SU-DHL-6 (cell line): Measurements from ENCODE around the gene DHRS7B.

Experiments used
- CTCF ChIP-seq: fragments of 200-600 bp; sonication (generic); IDR thresholded peaks from one replicate; pipeline ENCODE4 v1.5.1; 2017; ENCODE audit warnings: antibody characterized with exemption, mild to moderate bottlenecking, low read length, moderate library complexity; ENCODE audit not compliant: insufficient read depth, poor library complexity, severe bottlenecking
- EZH2phosphoT487 ChIP-seq: fragments of 200-600 bp; sonication (generic), shearing (Covaris generic); conservative IDR thresholded peaks from 2 replicates; pipeline ENCODE4 v1.6.1; 2018; ENCODE audit warnings: mild to moderate bottlenecking, antibody characterized with exemption, low read length, moderate library complexity, mixed read lengths

- TF ChIP-seq CTCF (no peak), EZH2phosphoT487 (no peak)
Measured at GRCh38 chr17:21171970-21172510, 45.3 kb downstream of the DHRS7B start.
